H4 (cell line): ENCODE measurements around the gene ATOH8. TPM values are rescaled to one million over a fixed set of nuclear protein-coding genes. Genes with fewer than 3 reads are reported as not detected.

Source experiments
- DNase-seq: peaks from one replicate; pipeline ENCODE4 v3.0.0-alpha.2; 2015; ENCODE audit warnings: low spot score
- total RNA-seq: library from RNA; depleted of rRNA; stranded (reverse); fragments of >200 nt; shearing (Covaris generic); gene quantifications from 2 replicates; pipeline ENCODE4 v1.2.3, GENCODE V29; 2014

Gene ATOH8
- total RNA-seq, 1 experiment from 2014 or later, result 13.1 TPM

DNA sequence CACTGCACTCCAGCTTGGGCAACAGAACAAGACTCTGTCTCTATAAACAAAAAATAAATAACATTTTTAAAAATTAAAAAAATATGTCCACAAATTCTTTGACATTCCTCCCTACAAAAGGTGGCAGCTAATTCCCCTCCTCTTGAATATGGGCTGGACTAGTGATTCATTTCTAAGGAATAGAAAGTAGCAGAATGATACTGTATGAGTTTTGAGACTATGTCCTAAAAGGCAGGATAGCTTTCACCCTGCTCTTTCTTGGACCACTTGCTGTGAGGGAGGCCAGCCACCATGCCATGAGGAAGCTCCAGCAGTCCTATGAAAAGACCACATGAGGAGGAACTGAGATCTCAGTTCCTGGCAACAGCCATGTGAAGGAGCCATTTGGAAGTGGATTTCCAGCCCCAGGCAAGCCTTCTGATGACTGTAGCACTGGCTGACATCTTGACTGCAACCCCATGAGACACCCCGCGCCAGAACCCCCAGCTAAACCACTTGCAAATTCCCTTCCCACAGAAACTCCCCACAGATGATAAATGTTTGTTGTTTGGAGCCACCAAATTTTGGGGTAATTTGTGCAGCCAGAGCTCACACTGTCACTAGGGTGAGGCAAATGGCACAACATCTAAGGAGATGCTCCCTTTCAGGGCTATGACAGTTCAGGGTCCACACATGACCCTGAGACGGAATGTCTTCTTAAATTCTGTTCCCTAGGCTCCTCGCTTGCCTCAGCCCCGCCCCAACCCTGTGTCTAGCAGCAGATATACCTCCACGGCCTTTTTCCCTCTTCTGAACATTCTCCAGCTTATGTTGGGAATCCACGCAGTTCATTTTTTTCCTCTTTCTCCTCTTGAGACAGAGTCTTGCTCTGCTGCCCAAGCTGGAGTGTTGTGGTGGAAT lies 17.1 kb upstream of the ATOH8 start:
- DNase-seq, result no peak

DNA sequence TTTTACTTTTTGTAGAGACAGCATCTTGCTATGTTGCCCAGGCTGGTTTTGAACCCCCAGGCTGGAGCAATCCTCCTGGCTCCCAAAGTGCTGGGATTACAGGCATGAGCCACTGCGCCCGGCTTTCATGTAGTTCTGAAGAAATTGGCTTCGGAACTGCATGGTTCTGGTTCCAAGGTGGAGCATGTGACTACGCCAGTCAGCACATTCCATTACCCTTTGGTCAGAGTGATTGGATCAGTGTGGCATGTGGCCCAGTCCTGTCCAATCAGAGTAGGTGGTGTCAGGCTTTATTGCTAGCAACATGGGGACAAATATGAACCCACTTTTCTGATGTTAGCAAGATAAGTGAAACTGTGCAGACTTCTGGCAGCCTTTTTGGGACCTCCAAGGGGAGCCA lies 16.3 kb upstream of the ATOH8 start:
- peak; percentile 48 for DNase-seq

DNA sequence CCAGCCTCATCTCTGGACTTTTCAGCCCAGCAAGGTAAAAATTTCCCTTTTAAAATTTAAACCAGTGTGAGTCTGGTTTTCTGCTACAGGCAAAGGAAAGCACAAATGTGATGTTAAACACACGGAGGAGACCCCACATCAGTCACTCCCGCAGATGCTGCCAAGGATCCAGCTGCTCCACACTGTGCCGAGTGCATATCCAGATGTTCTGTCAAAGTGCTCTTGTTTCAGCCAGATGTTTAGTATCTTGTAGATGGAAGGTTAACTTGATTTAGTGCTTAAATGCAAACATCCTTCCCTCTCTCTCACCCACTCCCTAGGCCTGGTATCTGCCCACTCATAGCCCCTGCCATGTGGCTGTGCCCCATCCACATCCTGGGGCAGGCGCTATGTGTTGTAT lies 15.8 kb upstream of the ATOH8 start:
- no peak for DNase-seq

DNA sequence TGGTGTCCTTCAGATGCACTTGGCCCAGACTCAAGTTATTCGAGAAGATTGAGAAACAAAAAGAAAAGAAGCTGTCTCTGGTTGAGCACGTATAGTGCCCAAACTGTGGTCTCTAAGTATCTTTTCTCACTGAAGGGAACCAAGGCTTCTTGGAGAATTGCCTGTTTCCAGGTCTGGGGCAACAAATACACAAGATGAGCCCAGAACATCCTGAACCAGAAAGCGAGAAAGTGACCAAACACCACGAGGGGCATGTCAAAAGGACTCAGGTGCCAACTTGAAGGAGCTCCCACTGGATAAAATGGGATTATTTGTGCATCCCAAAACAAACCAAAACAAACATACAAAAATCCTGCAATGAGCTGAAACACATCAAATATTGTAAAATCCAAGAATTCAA lies 13.6 kb upstream of the ATOH8 start:
- DNase-seq, result no peak

DNA sequence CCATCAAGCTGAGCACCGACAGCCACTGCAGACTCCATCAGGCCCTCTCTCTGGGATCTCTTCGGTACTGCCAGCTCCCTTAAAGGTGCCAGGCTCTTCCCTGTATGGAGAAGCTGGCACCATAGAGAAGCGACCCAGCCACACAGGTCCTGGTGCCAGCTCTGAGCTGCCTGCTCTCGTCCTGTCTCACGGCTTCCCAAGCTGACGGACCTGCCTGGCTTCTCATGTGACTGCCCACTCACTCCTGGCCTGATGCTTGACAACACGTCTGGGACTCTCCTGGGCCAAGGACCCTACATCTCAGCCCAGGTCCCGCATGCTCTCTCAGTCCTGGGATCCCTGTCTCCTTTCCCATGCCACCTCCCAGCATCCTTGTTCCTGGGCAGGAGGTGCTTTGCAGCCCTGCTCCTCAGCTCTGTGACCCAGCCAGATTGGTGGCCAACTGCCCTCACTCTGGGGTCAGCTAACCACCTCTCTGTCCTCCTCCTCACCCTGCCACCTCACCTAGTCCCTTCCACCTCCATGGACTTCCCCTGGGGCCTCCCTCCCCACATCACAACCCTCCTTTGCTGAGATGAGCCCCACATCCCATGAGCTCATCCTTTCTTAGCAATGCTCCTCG lies 12.5 kb upstream of the ATOH8 start:
- no peak for DNase-seq

DNA sequence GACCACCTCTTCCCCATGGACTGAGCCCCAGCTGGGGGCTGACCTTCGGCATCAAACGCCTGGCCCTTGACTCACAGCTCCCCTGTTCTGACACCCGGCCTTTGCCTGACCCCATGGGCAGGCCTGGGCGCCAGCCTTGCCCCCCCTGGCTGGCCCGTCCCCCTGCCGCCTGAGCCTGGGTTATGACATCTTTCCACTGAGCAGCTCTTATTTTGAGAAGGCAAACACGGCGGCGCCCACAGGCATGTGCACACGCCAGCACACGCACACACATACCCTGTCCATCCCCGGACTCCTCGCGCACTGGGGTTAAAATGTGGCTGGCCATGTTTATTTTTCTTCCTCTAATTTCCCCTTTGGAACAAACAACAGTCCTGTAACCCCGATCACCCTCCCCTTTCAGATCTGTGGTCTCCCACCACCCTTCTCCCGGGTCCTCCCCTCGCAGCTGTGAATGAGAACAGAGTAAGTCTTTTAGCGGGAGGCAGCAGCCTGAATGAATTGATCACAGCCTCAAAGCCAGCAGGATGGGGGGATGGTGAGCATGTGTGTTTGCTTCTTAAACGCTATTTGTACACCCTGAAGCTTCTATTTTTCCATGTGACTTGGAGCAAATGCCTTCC lies 11.8 kb upstream of the ATOH8 start:
- peak; percentile 94 for DNase-seq

DNA sequence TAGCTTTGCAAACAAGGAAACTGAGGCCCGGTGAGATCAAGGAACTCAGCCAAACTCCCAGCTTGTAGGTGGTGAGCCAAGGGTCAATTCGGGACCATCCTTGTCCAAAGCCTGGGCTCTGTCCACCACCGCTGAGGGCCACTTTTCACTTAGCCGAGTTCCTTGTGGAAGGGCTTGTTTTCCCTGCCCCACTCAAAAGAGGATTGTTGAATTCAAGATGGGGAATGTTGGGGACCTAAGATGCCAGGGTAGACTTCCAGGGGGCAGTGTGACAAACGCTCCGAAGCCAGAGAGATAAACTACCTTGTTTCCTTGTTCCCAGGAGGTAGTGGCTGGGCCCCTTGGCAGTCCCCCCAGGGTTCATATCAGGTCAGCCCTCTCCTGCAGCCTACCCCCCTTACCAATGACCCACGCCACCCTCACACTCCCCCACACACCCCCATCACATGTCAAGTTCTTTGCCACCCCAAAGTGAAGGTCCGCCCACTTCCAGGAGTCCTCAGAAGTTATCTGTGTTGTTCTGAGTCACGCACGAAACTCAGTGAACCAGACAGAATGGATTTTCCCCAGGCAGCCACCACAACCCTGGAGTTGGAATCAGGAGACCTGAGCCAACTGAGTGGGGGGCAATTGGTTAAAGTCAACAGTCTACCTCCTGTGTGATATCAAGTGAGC lies 10.3 kb upstream of the ATOH8 start:
- peak; percentile 48 for DNase-seq

DNA sequence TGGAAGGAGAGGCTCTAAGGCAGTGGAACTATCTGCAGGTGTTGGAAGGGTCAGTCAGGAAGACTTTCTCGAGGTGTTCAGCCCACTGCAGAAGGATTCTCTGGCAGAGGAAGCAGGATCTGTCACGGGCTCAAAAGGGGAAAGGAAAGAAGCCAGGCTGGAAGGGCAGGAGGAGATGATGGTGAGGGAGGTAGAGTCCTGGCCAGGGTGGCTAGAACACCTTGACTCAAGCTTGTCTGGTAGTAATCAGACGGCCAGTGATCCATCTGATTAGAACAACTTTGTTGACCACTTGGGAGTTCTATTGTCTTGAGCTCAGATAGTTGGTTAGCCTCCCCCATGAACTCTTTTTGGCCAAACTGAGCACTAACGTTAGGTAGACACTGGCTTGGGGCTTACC lies 9.7 kb upstream of the ATOH8 start:
- DNase-seq, result no peak

DNA sequence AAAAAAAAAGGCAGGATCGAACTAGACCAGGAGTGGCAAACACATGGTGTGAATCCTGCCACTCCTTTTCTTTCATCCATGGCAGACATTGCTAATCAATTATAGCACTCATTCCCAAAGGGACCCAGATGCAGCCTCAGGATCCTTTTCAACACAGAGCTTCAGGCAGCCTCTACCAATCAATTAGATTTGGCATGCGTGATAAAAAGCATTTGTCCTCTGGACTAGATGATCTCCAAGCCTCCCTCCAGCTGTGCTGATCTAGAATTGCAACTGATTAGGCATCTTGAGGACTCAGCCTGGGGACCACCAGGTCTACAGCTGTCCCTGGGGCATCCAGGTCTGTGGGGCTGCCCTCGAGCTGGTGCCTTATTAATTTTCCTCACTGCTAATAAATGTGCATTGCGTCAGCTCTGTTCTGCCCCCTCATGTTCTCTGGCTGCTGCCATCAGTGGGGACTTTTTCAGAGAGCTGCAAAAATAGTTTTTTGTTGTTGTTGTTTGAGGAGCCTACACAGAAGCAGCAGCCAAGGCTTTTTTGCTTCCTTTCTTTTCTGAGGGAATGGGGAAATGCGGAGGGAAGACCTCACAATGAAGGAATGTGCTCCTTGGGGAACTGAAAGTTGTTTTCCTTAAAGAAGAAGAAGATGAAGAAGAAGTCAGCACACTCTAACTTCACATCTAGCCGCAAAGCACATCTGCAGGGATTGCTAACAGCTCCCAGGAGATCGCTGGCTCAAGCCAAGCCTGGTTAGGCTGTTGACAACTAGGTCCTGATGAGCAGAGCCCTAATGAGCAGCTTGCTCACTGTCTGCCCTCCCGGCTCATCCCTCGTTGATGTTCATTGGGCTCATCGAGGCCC lies 8.8 kb upstream of the ATOH8 start:
- DNase-seq, result no peak

DNA sequence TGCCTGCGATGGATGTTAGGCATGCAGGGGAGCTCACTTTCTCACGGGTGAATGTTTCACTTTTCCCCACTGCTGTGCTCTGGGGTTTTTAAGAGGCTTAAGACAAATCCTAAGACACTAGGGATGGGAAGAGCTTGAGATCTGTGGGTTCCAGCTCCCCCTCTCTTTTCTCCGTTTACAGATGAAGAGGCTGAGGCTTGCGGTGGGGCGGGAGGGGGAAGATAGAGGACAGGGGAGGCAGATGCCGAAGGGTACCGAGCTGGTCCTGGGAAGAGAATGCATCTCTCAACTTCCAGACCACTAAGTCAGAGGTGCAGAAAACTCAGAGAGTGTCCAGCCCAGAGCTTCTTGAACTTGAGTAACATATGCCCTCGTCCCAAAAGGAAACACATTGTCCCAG lies 8.2 kb upstream of the ATOH8 start:
- DNase-seq, result no peak

DNA sequence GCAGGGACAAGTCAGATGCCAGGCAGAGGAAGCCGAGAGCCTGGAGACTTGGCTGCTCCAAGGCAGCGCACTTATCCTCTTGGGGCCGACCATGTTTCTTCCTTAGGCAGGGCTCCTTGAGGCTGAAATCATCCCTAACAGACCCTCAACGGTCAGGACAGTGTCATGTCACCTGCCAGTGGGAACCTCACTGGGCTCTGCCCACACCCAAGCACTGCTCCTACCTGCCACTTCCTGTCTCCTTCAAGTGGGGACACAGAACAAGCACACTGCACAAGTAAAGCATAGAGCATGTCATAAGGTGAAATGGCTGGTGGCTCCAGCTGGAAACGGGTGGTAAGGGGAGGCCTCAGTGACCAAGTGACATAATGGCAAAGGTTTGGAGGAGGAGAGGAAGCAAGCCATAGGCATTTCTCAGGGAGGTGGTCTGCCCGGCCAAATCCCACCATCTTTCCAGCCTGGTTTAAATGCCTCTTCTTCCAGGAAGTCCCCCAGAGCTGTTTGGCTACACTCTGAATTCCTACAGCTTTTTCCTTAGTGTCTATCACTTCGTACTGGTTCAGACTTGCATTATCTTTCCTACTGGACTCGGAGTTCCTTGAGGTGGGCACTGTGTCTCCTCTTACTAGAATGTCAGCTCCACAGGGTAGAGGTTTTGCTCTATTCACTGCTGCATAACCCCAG lies 7.3 kb upstream of the ATOH8 start:
- DNase-seq, result no peak

DNA sequence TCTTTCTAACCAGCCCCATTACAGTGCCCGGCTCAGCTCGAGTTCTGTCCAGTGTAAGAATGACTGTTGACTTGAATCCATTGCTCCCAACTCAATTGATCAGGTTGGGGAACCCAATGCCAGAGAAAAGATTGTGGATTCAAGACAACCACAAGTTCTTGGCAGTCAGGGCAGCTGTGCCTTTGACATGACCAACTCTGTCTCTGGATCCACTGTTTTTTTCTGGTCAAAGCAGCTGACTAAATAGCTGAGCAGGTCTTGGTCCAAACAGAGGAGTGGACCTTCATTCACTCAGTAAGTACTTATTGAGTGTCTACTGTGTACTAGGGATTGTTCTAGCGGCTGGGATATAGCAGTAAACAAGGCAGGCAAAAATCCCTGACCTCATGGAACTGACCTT lies 6.3 kb upstream of the ATOH8 start:
- no peak for DNase-seq

DNA sequence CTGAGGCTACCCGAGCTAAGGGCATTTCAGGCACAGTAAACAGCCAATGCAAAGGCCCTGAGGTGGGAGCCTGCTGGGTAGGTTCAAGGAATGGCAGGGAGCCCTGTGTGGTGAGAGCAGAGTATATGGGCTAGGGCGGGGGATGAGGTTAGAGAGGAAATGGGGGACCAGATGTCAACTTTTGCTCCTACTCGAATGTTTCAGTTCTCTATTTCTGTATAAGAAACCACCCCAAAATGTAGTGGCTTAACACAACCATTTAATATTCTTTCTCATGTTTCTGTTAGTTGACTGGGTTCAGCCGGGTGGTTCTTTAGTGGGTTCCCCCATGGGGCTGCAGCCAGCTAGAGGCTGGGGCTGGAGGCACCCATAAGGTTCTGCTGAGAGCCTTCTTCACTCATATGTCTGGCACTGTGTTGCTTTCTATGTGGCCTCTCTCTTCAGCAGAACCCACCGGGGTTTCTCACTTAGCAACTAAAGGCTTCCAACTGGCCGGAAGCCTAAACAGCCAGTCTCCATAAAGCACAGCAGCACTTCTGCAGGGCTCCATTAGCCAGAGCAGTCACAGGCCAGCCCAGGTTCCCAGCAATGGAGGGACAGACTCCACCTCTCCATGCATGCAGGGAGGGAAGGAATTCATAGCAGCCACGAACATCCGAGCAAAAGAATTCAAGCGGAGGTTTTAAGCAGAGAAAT lies 5.6 kb upstream of the ATOH8 start:
- DNase-seq, result no peak

DNA sequence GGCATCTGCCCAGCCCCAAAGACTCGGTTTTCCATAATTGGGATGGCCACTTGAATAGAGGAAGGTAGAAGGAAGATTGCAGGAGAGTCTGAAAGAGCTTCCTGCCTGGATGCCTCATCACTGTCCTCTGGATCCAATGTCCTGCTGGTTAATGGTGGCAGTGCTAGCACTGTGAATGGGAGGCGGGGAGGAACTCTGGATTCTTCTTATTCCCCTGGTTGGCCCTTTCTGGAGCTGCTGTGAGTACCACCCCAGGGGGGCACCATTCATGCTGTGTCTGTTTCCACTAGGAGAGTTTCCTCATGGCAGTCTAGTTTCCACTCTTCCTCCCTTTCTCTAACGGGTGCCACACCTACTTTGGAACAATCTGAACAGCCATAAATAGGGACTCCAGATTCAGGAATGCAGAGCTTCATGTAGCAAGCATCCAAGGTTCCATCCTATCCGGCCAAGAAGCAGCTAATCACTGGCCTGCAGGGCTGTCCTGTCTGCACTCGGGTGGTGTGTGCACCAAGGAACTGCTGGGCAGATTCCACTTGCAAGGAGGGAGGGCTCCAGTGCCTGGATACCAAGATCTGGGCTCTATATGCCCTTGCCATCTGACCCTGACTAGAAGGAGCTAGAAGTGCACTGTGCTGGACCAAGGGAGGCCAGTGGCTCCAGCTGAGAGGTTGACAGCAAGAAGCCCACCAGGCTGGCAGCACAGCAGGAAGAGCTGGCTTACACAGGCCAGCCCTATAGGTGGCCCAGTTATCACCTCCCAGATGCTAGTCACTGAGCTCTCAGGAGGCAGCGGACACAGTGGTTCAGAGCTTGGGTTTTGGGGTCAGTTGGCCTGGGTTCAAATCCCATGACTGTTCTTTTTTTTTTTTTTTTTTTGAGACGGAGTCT lies 4.6 kb upstream of the ATOH8 start:
- no peak for DNase-seq

DNA sequence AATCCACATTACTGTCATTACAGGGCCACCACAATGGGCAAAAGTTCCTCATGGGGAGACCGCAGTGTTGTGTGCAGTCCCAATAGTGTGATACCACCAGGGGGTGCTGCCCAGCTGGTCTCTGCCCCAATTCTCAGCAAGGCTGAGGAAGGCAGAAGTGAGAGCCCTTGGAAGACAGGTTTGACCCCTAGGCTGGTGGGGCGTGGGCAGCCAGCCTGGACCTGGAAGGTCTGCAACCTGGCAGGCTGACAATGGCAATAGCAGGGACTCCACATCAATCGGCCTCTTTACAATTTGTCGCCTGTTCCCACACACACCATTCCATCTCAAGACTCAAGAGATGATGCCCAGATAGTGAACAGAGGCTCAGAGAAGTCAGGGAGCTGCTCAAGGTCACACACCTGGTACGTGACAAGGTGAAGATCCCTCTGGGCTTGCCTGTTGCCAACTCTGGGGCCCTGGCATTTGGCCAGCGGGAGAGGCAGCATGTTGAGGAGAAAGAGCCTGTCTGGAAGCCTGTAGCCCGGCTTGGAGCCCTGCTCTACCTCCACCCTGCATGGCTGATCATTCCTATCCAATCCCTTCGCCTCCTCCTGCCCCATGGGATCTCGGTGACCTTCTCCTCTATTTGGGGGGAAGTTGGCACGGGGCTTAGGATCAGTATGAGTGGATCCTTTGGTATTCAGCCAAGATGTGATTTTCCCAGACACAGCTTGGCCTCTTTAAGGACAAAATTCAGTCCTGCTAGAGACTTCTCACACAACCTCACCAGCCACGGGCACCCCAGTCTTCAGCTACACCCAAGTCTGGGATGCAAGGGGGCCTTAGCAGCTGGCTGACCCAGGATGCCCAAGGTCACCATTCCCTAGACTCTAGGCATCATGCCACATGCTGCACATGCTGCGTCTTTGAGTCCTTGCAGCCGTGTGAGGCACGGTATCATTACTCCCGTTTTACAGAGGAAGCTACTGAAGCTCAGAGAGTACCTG lies 2.9 kb upstream of the ATOH8 start:
- DNase-seq, result peak; percentile 54

DNA sequence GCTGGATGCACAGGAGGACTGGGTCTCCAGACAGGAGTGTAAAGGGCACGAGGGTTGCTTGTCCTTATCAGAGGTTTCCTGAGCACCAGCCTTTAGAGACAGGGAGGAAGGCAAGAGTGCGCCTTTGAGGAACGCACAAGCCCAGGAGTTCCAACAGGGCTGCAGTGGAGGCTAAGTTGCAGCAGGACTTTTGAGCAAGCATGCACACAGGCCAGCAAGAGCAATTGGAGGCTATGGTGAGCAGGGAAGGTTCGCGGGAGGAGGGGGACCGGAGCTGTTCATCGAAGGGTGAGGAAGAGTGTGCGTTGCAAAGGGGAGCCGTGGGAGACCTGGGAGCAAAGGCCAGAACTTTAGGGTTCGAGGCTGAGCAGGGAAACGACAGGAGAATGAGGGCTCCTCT lies 2.2 kb upstream of the ATOH8 start:
- DNase-seq, result no peak

DNA sequence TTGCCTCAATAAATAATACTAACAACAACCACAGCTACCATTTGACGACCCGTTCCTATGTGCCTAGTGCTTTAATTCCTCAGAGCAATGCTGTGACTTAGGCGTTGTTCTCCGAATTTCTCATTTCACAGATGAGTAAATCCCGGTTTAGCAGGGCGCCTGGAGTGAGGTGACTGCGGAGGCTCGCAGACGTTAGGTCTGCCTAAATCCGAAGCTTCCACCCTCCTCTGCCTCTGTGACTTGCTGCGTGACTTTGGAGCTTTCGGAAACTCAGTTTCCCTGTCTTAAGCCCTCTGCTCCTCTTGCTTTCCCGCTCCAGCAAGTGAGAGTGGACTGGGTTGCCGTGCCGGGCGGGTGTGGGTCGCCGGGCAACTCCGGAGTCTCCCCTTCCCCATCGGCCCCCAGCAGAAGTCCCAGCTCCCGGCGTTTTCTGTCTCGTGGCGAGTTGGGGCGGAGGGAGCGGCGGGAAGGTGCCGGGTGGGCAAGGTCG lies 711 bp upstream of the ATOH8 start:
- no peak for DNase-seq
